ENCODE measurements around the gene AIDA.

Gene AIDA

DNA sequence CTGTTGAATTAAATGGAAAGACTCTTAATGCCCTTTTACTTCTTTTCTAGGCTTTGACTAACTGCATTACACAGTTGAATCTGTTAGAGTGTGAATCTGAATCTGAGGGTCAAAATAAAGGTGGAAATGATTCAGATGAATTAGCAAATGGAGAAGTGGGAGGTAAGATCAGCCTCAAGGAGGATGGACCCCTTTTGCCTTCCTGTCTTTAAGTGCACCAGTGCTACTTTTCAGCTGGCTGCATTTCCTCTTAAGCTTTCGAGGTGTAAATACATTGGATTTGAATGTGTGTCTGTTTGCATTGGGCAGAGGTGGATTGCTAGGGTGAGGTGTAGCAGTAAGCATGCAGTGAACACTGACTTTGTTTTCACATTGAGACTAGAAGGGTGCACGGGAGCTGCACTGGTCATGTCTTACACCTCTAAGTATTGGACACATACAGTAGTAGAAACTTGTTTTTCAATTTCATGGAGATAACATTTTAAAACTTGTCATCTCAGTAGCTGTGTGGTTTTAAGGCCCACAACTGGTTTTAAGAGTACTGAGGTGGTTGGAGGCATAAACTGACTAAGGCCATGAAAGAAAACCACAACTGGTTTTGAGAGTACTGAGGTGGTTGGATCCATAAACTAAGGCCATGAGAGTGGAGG, 59.0 kb downstream of the AIDA start:
- in situ Hi-C loops (cut with MboI; ENCODE audit: low sequenced_read_pairs) = no loop called here

DNA sequence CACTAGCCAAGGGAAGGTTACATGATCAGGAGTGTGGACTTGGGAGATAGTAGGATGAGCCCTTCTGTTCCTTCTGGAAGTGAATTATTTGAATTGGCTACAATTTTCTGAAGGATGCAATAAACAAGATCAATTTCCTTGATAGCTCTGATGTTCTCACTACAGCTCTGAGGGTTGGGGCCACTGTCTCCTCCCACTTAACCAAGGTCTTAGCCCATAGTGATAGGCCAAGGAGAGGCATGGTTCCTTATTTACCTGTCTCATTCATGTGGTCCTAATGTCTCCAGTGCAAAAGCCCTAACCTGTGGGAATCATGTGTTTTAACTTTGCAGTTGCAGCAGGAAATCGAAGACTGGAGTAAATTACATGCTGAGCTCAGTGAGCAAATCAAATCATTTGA, 59.6 kb downstream of the AIDA start:
- in situ Hi-C loops (cut with MboI; ENCODE audit: low sequenced_read_pairs) = no loop called here

DNA sequence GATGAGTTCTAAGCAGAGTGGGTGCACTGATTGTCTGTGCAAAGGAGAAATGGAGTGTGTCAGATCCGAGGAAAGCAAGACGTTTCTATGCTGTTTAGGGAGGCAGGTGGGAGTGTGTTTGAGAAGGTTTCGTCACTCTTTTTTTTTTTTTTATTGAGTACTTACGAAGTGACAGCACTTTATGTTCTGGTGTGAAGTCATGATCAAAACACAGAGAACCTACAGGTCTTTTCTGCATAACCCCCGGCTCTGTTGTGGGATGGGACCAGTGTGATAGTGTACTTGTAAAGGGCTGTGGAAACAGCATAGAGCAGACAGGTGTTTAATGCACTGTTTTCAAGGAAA, 67.7 kb downstream of the AIDA start:
- in situ Hi-C loops (cut with MboI; ENCODE audit: low sequenced_read_pairs) = no loop called here

DNA sequence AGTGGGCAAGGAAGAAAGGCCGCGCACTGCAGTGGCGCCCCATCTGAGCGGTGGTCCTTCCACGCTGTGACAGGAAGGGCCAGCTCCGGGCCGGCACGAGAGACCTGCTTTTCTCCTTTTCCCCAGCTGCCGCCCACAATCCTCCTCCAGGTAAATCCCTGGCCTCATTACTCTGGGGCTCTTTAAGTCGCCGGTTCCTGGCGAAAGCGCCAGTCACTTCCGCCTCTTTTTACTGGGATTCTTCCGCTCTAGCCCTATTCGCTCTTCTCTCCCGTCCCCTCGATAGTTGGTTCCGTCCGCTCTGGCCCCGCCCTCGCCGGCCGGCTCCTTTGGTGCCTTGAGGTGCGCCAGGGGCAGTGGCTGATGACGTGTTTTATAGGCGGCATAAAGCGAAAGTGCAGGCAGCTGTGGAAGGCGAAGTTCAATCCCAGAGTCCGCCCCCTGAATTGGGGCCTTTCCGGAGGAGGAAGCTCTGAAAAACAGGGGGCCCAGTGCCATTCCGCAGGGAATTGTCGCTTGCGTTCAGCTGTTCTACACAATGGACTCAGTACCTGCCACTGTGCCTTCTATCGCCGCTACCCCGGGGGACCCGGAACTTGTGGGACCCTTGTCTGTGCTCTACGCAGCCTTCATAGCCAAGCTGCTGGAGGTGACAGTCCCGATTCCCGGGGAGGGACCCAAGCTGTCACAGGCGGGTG, 68.2 kb downstream of the AIDA start:
- in situ Hi-C loops (cut with MboI; ENCODE audit: low sequenced_read_pairs) = no loop called here

DNA sequence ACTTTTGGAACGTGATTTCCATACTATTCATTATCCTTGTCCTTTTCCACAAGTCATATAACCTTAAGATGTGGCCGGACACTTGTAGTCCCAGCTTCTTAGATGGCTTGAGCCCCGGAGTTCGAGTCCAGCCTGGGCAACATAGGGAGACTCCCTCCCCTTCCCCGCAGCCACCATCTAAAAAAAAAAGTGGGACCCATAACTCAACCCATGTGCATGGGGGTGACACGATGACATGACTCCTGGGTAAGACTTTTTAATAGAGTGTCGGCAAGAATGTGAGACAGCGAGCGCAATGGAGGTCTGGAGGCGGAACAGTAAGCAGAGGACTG, 68.7 kb downstream of the AIDA start:
- in situ Hi-C loops (cut with MboI; ENCODE audit: low sequenced_read_pairs) = no loop called here

DNA sequence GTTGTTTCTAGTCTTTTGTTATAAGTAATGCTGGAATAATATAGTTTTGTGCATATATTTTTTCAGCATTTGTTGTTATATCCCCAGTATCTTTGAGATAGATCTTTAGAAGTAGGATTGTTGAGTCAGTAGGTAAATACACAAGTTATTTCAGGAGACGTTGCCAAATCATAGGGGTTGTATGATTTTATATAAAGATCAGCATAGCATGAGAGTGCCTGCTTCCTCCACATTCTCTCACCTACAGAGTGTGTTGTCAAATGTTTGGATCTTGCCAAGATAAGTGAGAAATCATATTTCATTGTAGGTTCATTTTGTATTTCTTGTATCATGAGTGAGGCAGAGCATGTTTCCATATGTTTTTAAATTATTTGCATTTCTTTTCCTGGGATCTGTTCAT, 69.8 kb downstream of the AIDA start:
- in situ Hi-C loops (cut with MboI; ENCODE audit: low sequenced_read_pairs) = no loop called here

DNA sequence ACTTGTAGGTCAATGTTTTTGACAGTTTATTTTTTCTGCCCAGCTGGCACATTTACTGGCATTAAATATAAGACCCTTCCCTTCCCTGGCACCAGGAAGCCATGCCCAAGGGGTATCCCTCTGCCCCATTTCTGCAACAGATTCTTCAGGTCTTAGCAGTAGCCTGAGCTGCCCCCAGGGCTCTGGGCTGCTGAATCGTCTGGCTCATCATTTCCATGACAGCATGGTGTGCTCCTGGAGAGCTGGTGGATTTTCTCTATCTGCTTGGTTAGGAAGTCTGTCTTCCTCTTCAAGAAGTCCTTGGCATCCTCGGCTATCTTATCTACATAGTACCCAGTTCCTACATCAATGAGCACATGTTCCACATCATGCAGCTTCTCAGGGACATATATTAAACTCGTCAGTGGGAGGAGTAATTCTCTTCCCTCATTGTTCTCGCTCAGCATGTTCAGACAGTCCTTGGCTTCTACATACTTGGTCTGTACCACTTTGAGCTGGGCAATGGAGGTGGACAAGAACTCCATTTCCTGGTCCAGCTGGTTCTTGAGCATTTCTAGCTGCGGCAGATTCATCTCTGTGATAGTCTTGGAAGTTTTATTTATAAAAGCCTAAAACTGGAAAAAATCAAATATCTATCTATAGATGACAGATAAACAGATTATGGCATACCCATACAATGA, 70.9 kb downstream of the AIDA start:
- in situ Hi-C loops (cut with MboI; ENCODE audit: low sequenced_read_pairs) = no loop called here

DNA sequence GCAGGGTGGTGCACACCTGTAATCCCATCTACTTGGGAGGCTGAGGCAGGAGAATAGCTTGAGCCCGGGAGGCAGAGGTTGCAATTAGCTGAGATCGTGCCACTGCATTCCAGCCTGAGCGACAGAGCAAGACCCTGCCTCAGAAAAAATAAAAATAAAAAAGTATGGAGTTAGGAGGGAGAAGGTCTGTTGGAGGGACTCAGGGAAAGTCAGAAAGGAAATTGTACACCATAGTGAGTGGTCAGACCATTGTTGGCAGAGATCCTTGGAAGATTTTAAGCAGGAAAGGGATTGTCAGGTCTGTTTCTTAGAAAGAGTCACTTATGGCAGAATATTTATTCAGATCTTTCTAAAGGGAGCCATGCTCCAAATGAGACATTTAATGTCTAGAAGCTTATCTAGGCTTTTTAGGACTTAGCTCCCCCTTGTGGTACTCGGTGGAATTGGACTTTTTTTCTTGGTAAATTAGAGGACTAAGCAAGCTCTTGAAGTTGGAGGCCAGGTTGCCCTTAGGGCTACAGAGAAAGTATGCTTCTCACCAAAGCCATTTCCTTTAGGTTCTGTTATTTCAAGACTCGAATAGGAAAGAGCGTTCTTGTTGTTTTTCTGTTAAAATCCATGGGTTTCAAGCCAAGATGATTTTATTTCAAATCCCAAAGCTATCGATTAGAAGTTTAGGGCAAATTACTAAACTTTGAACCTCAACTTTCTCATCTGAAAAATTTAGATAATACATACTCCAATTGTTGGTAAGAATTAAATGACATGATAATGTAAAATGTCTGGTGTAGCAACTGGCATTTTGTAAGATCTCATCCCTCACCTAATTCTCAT, 77.9 kb downstream of the AIDA start:
- in situ Hi-C loops (cut with MboI; ENCODE audit: low sequenced_read_pairs) = loop anchor here (10.0 kb wide), 1 partner anchor 170 kb away; no protein-coding TSS in a partner anchor

DNA sequence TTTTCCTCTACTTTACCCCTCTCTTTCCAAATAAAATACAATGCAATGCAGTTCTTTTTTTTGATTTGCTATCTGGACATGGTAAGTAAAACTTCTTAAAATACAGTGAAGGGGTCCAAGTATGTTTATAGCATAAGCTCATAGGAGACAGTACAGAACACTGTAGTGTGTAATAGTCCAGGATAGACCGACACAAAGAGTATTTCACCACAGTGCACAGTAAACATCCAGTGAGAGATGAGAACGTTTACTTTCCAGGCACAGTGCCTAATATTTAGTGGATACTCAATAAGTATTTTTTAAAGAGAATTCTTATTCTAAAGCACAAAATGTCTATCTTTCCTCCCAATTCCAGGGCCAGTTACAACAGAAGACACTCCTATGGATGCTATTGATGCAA, 79.5 kb downstream of the AIDA start:
- in situ Hi-C loops (cut with MboI; ENCODE audit: low sequenced_read_pairs) = loop anchor here (10.0 kb wide), 1 partner anchor 168 kb away; no protein-coding TSS in a partner anchor

DNA sequence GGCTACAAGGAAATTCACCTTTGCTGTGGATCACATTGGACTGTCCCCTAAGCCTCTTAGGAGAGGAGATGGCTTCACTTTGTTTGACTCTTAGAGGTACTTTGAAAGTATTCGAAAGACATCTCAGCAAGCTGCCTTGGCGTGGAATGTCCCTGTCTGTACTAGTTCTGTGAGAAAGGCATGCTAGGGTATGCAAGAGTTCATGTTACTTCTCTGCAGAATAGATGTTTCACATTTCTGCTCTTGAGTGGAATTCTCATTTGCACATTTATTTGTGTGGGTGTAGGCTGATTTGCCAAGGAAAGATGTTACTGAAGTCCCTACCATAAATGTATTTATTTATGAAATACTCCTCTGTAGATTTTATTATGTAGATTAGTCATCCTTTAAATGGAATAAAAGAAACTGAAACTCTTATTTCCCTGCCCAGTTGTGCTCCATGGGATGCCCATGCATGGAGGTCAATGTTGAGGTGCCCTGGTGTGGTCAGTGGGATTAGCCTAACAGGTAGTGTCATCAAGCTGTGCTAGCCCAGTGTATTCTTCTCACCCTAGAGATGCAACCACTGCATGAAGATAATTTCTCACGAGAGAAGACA, 80.6 kb downstream of the AIDA start:
- in situ Hi-C loops (cut with MboI; ENCODE audit: low sequenced_read_pairs) = loop anchor here (10.0 kb wide), 1 partner anchor 167 kb away; no protein-coding TSS in a partner anchor

DNA sequence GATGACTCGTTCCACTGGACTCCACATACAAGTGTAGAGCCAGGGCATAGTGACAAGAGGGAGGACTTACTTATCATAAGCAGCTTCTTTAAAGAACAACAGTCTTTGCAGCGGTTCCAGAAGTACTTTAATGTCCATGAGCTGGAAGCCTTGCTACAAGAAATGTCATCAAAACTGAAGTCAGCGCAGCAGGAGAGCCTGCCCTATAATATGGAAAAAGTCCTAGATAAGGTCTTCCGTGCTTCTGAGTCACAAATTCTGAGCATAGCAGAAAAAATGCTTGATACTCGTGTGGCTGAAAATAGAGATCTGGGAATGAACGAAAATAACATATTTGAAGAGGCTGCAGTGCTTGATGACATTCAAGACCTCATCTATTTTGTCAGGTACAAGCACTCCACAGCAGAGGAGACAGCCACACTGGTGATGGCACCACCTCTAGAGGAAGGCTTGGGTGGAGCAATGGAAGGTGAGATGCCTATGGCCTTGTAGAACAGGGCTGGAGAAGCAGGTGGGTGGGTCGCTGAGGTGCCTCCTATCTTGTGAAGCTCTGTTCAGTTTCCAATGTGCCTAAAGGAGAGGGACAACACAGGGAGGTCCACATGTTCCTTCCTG, 82.3 kb downstream of the AIDA start:
- in situ Hi-C loops (cut with MboI; ENCODE audit: low sequenced_read_pairs) = loop anchor here (10.0 kb wide), 1 partner anchor 165 kb away; no protein-coding TSS in a partner anchor

DNA sequence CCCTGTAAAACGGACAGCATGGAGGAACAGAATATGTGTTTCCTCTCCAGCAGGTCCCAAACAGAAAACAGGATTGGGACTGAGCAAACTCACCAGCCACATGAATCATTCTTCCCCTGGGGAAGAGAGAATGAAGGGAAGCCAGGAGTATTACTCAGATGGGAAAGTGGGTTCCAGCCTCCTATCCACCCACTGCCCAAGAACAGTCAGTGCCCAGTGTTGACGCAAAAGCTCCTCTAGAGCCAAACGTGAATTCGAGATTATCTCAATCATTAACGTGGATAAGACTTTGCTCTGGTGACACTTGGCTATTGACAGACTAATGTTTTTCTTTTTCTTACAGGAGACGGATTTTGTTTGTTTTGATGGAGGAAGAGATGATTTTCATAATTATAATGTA, 85.1 kb downstream of the AIDA start:
- in situ Hi-C loops (cut with MboI; ENCODE audit: low sequenced_read_pairs) = no loop called here

DNA sequence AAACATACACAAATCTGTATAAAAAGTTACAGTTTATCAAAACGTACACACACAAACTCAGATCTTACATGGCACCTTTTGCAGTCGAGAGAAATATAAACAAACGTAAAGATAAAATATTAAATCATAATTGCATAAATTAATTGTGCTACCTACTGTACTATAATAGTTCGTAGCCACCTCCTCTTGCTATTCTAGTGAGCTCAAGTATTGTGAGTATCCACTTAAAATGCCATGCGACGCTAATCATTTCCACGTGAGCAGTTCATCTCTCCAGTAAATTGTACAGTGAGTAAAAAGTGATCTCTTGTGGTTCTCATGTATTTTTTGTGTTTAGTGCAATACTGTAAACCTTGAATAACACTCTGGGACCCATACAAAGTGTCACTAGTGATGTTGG, 88.1 kb downstream of the AIDA start:
- in situ Hi-C loops (cut with MboI; ENCODE audit: low sequenced_read_pairs) = no loop called here

DNA sequence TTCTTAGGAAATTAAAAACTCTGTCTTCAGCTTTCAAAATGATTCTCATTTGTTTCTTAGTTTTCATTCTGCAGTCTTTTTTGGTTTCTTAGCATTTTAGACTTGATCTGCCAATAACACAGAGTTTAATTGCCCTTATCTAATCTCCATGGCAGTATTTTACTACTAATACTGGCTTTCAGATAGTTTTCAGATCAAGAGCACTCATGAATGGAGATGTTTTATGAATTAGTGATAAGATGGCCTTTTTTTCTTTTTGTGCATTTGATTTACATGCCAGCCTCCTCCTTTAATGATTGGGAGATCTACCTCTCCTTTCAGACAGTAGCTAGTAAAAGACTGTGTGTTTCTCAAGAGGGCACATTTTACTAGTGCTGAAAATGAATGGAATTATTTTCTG, 88.8 kb downstream of the AIDA start:
- in situ Hi-C loops (cut with MboI; ENCODE audit: low sequenced_read_pairs) = no loop called here

DNA sequence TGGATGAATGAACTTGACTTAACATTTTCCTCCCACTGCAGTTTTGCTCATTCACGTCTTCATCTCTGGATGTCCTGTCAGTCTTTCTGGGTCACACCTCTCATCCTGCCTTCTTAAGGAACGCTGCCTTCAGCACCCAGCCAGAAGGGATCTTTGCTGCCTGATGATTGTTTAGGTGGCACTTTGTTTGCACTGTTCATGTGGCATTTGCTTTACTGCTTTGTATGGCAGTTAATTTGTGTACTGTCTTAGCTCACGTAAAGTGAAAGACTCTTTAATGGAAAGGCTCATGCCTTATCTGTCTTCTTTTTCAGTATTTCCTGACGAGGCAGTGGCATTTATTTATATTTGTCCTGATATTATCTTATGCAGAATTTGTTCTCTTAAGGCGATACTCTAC, 89.5 kb downstream of the AIDA start:
- in situ Hi-C loops (cut with MboI; ENCODE audit: low sequenced_read_pairs) = no loop called here

DNA sequence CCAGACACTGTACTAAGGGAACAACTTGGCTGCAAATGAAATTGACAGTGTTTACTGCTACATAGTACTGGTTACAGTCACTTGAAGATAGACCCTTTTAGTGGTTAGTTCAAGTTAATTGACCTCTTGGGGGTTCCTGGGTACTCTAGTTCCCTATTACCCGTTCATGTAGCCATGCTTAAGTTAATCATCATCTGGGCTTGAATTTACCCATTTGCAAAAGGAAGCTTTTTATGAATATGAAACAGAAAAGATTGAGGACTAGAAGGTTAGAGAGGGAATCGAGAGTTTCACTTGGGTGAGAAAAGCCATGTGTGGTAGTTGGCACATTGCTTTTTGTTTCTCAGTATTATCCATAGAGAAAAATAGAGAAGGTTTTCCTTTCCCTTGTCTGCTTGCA, 91.7 kb downstream of the AIDA start:
- in situ Hi-C loops (cut with MboI; ENCODE audit: low sequenced_read_pairs) = no loop called here

DNA sequence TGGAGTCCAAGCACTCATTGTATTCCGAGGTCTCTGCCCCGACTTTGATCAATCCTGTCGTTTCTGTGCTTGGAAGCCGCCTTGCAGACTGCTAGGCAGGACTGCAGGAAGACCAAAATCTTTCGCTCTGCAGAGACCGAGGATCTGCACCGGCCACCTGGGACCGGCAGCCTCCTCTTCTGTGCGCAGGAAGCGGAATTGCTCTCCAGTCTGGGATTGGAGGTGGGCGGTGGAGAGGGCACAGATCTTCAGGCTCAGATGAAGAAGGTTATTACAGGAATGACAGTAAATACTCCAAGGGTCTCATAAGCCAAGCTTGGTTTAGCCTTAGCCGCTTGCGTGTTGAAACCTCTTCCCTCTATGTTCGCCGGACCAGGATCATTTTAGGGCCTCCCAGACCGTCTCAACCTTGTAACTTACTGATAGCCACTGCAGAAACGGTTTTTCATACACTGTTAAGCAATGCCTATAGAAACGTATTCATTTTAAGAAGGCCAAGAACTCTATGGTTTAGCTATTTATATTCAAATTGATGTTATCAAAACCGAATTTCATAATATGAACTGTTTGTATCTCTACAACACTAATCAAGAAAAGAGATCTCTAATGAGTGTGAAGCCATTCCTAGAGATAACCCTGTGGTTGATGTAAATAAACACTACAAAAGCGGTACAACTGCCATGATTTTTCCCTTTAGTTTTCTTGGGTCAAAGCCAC, 93.3 kb downstream of the AIDA start:
- in situ Hi-C loops (cut with MboI; ENCODE audit: low sequenced_read_pairs) = no loop called here

Measured in HL-60/S4 treated with retinoic acid at 250 ng/mL for 4 days and 3 days (cell line).